Measurements from ENCODE around the gene STAM.

Gene STAM

GRCh38 chr10:17730667-17731066 lies 86.7 kb downstream of the STAM start:
- DNase-seq (ENCODE audit: low spot score) = no peak

DNA sequence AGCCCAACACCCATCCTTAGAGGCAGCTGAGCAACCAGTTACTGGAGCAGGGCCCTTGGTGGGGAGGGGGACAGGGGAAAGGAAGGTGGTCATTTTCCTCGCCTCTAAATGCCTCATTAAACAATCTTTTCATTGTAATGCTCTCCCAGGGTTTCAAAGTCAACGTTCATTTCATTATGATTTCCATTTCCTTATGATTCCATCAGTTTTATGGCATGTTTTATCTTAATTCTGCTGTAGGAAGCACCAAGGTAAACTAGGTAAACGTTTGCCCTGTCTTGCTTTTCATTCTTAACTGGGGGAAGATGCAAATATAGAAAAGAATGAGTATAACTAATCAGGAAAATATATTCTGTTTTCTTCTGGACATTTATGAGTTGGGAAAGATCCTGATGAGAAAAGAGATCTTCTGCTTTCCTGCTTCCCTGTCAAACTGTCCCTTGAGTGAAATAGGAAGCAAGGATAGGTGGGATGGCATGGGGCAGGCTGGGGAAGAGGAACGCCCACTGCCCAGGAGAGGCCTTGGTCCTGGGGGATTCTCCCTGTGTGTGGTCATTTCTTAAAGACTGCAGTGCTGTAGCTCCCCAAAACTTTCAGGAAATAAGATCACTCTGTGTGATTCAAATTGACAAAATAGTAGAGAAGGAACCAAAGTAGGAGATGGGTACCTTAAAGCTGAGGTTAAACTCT lies 87.5 kb downstream of the STAM start:
- no peak for DNase-seq (ENCODE audit: low spot score)

- DNase-seq (ENCODE audit: low spot score) = no peak
These were observed 89.7 kb downstream of the STAM start for GRCh38 chr10:17733620-17734019.

DNA sequence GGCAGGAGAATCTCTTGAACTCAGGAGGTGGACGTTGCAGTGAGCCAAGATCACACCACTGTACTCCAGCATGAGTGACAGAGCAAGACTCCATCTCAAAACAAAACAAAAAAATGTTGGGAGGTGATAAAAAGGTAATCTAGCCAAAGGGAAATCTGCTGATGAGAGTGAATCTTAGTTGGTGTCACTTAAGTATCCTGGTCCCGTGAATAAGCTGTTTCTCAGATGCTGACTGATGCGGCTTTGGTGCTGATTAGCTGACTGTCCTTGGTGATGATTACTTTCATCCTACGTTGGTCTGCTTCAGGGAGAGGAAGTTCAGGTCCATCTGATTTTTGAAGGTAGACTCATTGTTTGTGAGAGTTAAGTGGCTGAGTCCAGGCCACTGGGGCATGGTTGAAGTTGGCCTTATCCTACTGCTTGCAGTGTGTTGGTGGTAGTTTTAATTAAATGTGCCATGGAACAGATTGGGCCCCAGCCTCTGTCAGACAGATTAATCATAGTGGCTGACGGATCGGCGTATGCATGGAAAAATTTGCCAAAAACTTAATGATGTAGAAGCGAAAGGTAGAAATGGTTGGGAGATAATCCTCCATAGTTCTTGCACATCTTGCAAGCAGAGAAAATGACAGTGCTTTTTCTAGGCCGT lies 90.6 kb downstream of the STAM start:
- no peak for DNase-seq (ENCODE audit: low spot score)

GRCh38 chr10:17735166-17735941 lies 91.4 kb downstream of the STAM start:
- DNase-seq (ENCODE audit: low spot score) = no peak

DNA sequence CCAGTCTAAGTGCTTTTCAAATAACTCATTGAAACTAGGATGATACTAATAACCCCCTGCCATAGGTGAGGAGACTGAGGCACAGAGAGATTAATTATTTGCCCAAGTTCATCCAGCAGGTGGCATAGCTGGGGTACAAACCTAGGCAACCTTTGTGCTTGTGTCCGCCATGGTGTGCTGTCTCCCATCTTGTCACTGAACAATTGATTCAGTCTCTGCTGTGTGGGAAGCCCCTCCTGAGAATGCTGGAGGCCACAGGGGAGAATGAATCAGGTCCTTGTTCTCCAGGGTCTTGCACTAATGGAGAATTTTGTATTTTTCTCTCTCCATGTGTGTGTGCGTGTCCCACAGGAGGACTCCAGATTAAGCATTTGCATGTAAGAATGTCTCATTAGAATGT lies 92.3 kb downstream of the STAM start:
- DNase-seq (ENCODE audit: low spot score) = no peak

DNA sequence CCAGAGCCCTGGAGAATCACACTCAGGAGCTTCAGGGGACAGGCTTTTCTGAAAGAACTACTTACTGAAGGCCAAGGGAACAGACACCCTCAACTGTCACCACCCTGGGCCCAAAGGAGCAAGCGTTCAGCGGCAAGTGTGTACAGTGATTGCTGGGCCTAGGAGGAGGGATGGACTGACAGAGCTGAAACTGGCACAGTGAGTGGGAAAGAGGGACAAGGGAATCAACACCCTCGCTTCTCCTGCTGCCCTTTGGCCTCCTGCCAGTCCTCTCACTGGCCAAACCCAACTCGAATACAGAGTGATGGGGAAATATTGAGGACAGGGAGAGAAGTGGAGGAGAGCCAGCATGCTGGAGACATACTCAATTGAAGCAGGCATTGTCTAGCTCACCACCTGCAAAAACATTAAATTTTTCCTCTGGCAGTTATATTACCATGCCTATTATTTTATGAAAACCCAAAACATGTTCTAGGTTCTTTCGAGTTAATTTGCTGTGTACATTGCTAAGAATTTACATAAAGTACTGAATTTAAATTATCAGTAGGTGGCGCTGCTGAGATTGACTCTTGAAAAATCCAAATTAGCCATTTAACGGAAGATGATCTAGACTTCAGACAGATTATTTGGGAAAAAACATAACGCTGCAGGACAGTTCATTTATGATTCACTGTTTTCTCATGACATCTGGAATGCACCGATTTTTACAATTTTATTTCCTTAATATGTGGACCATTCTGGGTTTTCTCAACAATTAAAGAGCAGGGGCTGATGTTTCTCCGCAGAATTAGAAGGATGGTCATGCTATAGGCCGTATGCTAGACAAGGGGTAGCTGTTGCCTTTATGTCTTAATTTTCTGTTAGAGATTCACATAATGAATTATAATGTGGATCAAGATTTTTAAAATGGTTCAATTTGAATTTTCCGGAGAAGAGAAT lies 93.3 kb downstream of the STAM start:
- DNase-seq (ENCODE audit: low spot score) = peak; percentile 48

DNA sequence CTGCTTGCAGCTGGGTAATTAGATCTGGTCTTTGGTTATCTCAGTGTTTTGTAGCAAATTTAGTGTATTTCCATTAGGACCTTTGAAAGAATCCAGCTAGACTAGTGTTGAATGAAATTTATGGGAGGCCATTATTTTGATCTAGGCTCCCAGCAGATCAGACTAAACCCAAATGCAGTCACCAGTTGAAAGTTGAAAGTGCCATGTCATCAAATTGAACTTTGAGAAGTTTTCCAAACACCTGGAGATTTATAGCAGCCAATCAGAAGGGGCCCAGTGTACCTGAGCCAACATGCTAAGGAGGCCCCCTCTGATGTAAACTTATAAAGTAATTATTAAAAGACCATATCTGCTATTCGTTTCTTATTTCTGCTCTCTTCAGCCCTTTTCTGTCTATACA lies 96.7 kb downstream of the STAM start:
- no peak for DNase-seq (ENCODE audit: low spot score)

DNA sequence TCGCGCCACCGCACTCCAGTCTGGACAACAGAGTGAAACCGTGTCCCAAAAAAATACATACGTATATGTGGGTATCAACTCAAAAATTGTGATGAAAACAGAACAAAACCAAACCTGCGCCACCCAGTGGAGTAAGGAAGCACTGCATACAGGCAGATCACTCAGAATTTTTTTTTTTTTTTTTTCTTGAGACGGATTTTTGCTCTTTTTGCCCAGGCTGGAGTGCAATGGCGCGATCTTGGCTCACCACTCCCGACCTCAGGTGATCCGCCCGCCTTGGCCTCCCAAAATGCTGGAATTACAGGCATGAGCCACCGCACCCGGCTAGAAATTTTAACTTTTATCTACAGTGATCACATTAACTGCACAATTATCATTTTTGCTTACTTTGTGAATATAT lies 99.0 kb downstream of the STAM start:
- DNase-seq (ENCODE audit: low spot score) = peak; percentile 61

DNA sequence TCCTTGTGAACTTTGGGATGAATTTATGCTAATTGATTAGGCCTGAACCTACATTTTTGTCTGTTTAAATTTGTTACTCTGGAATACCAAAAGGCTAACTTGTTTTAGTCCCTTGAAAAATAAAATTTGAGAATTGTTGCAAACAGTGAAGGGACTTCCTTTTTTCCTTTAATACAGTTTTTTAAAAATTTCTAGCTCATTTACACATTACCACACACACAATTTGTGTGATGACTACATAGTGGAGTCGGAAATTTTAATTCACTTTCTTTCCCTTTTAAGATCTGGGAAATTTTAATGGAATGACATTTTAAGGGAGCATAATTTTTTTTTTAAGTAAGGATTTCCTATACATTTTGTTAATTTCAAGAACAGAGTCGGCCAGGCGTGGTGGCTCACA lies 99.5 kb downstream of the STAM start:
- DNase-seq (ENCODE audit: low spot score) = no peak

DNA sequence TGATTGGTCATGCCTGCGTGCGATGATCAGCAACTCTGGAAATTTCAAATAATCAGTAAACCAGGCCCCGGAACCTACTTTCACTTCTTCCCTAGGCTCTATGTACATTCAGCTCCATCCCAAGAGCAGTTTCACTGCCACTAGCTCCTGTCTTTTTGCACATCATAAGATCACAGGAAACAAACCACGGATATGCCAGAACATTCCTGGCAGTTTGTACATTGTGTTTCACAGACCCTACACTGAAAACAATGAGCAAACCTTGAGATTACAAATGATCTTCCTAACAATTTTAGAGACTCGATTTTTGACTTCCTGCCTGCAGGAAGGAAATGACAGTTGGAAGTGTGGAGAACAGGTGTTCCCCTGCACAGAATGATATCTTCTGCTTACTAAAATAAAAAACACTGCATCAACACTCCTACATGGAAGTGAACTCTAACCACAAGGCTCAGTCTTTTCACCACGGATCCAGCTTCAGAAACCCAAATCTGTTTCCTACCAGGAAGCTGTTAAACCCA lies 100.5 kb downstream of the STAM start:
- DNase-seq (ENCODE audit: low spot score) = no peak

DNA sequence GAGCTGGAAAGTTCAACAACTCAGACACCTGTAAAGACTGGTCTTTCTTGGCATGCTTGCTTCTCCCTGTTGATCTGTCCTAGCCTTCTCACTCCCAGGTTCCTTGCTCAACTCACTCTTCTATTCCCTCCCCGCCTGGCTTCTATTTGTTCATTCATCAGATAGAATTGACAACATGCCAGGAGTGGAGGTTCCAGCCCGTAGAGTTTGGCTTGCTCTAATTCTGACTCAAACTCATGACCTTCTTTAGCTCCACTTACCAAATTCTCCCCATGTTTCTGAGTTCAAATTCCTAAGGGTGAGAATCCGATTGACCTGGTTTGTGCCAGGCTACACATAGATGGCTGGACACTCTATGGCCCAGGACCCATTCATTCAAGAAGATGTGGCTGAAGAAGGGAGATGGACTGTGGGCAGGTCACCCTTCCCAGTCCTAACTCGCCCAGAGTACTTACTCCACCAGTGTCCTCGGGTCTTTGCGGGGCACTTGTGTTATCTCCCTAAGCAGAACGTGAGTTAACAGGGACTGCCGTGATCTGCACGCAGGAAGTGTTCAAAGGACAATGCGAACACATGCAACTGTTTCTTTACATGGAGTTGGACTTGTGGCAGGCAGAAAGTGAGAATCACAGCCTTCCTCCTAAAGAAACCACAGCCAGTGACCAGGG lies 104.1 kb downstream of the STAM start:
- no peak for DNase-seq (ENCODE audit: low spot score)

- DNase-seq (ENCODE audit: low spot score) = no peak
These were observed 105.9 kb downstream of the STAM start for GRCh38 chr10:17749890-17750289.

- no peak for DNase-seq (ENCODE audit: low spot score)
These were observed 108.0 kb downstream of the STAM start, which contains the start of gene TMEM236 for GRCh38 chr10:17751781-17752445. TMEM236 (plus strand) TSS chr10:17752201; CDS start chr10:17752296, 95 bp downstream.

- DNase-seq (ENCODE audit: low spot score) = no peak
These were observed 112.7 kb downstream of the STAM start for GRCh38 chr10:17756557-17757217.

DNA sequence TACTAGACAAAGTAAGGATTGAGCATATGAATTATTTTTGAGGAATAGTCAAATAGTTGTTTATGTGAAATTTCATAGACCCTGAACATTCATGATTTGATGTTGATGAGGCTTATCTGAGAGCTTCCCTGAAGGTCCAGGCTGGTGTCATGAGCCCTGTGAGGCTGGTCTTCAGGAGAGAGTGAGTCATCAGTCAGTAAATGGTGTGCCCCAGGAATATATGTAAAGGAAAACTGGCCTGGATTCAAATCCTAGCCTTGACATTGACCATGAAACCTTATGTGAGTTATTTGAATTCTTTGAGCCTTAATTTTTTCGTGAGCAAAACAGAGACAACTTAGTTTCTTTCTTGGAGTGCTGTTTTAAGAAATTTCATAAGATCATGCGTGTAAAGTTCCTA lies 114.2 kb downstream of the STAM start:
- no peak for DNase-seq (ENCODE audit: low spot score)

DNA sequence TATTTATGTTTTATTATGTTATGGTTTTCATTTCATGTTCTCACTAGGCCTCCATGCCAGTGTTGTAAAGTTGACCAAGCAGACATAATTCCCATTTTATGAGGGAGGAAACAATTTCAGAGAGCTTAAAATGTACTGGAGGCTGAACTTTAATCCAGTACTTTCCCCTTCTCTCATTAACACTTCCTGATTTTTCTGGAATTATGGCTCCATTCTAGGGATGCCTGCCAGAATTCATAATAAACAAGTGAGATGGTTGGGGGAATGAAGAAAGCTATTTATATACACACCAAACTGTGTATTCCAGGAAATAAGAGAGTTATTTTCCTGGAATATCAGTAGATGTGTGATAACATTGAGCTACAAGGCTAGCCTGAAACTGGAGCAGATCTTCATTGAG lies 114.9 kb downstream of the STAM start:
- no peak for DNase-seq (ENCODE audit: low spot score)

DNA sequence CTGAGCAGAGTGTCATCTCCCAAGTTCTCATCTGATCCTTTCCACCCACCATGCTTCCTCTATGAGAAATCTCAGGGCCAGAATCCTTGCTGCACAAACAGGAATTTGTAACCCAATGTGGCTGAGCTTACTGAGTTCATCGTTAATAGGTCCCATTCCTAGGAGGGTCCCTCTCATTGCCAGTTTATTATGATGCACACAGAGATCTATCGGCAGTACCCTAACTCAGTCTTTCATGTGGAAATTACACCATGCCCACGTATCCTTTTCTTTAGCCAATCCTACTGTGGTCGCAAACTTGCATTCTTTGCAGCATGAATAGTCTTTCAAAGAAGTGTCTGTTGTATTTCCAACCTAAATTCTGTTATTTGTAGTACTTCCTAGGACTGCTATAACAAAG lies 120.2 kb downstream of the STAM start:
- no peak for DNase-seq (ENCODE audit: low spot score)

DNA sequence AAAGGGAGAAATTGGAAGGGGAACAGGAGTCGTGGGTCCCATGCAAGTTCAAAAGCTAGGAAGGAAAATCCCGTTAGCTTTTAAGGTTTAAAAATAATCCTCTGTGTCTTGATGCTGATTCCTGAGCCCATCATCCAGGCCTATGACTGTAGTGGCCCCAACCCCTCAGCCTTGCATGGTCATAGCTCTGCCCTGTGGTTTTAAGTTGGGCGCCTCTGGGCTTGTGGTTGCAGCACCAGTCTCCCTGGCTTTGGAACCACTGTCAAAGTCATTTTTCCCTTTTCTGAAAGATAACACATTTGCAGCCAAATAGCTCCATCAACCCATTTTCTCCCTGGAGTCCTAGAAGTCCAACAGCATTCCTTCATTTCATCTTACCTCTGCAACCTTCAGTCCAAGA lies 121.7 kb downstream of the STAM start:
- DNase-seq (ENCODE audit: low spot score) = no peak
